OCI-LY3 (cell line): Measurements from ENCODE around the gene TPSD1.

Experiments
- CTCF ChIP-seq: fragments of 200-600, 300-600 bp; sonication (generic); IDR thresholded peaks from 2 replicates; pipeline ENCODE4 v1.5.1; 2014; ENCODE audit warnings: antibody characterized with exemption, low read length, low read depth
- EZH2phosphoT487 ChIP-seq: fragments of 200-600 bp; shearing (Covaris generic); IDR thresholded peaks from 2 replicates; pipeline ENCODE4 v1.6.1; 2018; ENCODE audit warnings: antibody characterized with exemption, mixed run types, low read depth

DNA sequence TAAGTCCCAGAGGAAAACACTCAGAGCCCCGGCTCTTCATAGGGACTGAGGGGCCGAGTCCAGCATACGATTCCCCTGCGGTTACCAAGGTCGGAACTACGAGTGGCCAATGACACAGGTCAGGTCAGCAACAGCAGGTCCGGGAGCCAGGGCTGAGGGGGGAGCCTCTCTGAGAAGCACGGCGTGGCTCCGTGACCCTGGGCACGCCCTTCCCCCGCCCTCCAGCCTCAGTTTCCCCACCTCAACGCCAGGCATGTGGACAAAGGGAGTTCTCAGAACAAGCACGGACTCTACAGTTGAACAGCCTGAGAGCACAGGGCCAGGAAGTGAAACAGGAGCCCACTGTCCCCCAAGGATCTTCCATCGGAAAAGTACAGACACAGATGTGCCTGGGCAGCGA is 25.6 kb downstream of the TPSD1 start:
- TF ChIP-seq CTCF (no peak), EZH2phosphoT487 (no peak)
